ENCODE data around the gene PAQR9.

The PAQR9 gene

DNA sequence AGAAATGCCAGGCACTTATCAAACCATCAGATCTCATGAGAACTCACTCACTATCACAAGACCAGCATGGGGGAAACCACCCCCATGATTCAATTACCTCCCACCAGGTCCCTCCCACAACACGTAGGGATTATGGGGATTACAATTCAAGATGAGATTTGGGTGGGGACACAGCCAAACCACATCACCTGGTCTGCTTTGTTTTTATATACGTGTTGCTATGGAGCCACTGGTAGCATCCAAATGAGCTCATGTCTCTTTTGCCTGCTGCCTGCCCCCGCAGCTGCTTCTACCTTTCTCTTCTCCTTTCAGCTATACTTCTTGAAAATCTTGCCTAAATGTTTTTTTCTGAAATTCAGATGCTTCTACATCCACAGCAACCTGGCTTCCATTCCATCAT is 47.8 kb downstream of the PAQR9 start:
- DNase-seq (ENCODE audit: low read depth): no peak

DNA sequence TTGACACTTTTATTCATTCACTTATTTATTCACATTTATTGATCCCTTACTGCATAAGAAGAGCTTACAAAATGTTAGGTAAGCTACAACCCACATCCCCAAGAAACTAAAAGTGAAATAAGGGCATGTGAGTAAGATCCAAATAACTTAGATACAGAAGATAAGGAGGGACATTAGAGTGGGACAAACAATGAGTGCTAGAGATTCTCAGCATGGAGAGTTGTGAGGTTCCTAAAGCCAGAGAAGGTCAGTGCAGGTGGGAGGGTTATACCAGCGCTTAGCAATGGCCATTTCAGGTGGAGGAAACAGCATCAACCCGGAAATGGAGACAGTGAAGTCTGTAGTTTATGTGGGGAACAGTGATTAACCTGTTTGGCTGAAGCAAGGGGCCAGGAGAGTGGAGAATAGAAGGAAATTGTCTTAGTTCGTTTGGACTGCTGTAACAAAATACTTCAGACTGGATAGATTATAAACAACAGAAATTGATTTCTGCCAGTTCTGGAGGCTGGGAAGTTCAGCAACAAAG is 49.1 kb downstream of the PAQR9 start:
- DNase-seq (ENCODE audit: low read depth): no peak

DNA sequence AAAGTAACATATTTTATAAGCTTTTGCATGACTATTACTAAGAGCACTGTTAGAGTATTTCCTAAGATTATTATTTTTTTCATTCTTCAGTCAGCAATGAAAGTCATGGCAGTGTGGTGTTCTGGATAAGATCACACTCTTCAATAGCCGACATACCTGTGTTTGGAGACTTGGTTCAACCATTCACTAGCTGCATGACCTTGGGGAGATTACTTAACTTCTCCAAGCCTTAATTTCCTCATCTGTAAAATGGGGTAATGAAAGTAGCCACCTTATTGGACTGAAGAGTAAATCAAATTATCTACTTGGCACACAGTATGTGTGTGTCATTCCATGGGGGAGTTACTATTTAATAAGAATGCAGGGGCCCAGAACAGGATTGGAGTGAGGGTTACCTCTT is 50.0 kb downstream of the PAQR9 start:
- DNase-seq (ENCODE audit: low read depth): no peak

DNA sequence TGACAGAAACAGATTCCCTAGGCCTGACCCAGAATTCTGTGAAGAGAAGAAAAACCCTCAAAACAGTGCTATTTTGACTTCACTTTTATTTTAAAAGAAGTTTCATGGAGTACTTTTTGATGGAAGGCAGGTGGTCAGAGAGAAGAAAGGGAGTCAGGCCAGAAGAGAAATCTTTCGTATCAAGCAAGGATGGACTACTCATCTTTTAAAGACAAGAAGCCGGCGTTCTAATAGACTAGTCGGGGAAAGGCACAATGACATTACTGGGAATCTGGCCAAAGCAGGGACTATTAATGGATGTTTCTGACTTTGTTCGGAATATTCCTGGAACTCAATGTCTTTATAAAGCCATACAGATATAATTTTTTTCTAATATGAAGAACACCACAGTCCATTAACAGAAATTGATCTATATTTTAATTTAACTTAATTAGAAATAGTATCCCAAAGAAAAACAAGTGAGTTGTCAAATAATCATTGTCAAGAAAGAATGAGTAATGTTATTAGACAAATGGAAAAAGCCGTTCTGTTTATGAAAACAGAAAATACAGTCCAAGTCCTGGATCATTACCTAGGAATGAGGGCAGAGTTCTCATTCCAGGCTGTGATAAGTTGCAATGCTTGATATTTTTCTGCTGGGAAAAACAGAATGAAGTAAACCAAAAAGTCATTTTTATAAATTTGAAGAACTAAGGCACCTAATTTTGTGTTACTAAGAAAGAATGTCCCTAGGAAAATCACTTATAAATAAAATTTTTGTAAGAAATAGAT is 50.9 kb downstream of the PAQR9 start:
- no peak for DNase-seq (ENCODE audit: low read depth)

All from HS-27A (cell line).